Neuronal stem cell (in vitro differentiated cells): ENCODE results near the gene NR3C1.

ENCODE experiments used
- DNase-seq: peaks from one replicate; pipeline ENCODE4 v3.0.0-alpha.2; 2013; ENCODE audit warnings: low spot score
- H2AFZ ChIP-seq: one replicate; pipeline ENCODE4 v1.6.1; 2013; ENCODE audit warnings: mild to moderate bottlenecking, low read length, inconsistent platforms
- H2AK5ac ChIP-seq: 2 replicates; pipeline ENCODE4 v1.6.1; 2013; ENCODE audit warnings: low read depth, mild to moderate bottlenecking, inconsistent platforms, low read length, moderate library complexity, mixed read lengths
- H2BK120ac ChIP-seq: 2 replicates; pipeline ENCODE4 v1.6.1; 2013; ENCODE audit warnings: low read depth, mild to moderate bottlenecking, inconsistent platforms, low read length, moderate library complexity, mixed read lengths
- H2BK12ac ChIP-seq: one replicate; pipeline ENCODE4 v1.6.1; 2013; ENCODE audit warnings: low read length, inconsistent platforms
- H2BK15ac ChIP-seq: 2 replicates; pipeline ENCODE4 v1.6.1; 2013; ENCODE audit warnings: mild to moderate bottlenecking, low read length, inconsistent platforms, mixed read lengths
- H2BK5ac ChIP-seq: one replicate; pipeline ENCODE4 v1.6.1; 2013; ENCODE audit warnings: inconsistent platforms, mild to moderate bottlenecking, low read length, moderate library complexity
- H3K14ac ChIP-seq: one replicate; pipeline ENCODE4 v1.6.1; 2013; ENCODE audit warnings: low read length, inconsistent platforms
- H3K18ac ChIP-seq: 2 replicates; pipeline ENCODE4 v1.6.1; 2013; ENCODE audit warnings: low read length, inconsistent platforms
- H3K23ac ChIP-seq: 2 replicates; pipeline ENCODE4 v1.6.1; 2013; ENCODE audit warnings: low read depth, mild to moderate bottlenecking, mixed read lengths, low read length, inconsistent platforms; ENCODE audit not compliant: poor library complexity
- H3K27ac ChIP-seq: replicated peaks from 3 replicates; pipeline ENCODE4 v1.5.1; 2013; ENCODE audit warnings: low read length, inconsistent platforms
- H3K27me3 ChIP-seq, 3 experiments: 2 replicates each; pipeline ENCODE4 v1.6.1; 2013; ENCODE audit warnings: low read length in 3 of 3, mild to moderate bottlenecking in 2 of 3, inconsistent platforms in 1 of 3, low read depth in 1 of 3, mixed read lengths in 1 of 3, moderate library complexity in 1 of 3; ENCODE audit not compliant: control insufficient read depth in 3 of 3, insufficient read depth in 3 of 3
- H3K36me3 ChIP-seq, 2 donors: replicated peaks in 1 of 2; 2 replicates each; pipeline ENCODE4 v1.6.1; 2013; ENCODE audit warnings: low read length in 2 of 2; ENCODE audit not compliant: control insufficient read depth in 2 of 2, insufficient read depth in 2 of 2
- H3K4ac ChIP-seq: 2 replicates; pipeline ENCODE4 v1.6.1; 2013; ENCODE audit warnings: inconsistent platforms, mild to moderate bottlenecking, low read length, moderate library complexity
- H3K4me1 ChIP-seq, 2 donors: 1 replicate in 1 of 2; 2 replicates in 1 of 2; pipeline ENCODE4 v1.6.1; 2013; ENCODE audit warnings: low read length in 2 of 2, low read depth in 1 of 2; ENCODE audit not compliant: control insufficient read depth in 2 of 2, insufficient read depth in 1 of 2
- H3K4me2 ChIP-seq: one replicate; pipeline ENCODE4 v1.6.1; 2013; ENCODE audit warnings: mild to moderate bottlenecking, low read length, inconsistent platforms; ENCODE audit not compliant: insufficient read depth, poor library complexity, severe bottlenecking
- H3K4me3 ChIP-seq, 2 donors: 2 replicates each; pipeline ENCODE4 v1.5.1; 2013; ENCODE audit warnings: low read length in 2 of 2, mild to moderate bottlenecking in 2 of 2, inconsistent platforms in 1 of 2, moderate library complexity in 1 of 2
- H3K79me1 ChIP-seq: one replicate; pipeline ENCODE4 v1.6.1; 2013; ENCODE audit warnings: low read depth, mild to moderate bottlenecking, inconsistent platforms, low read length, moderate library complexity
- H3K9ac ChIP-seq: one replicate; pipeline ENCODE4 v1.6.1; 2013; ENCODE audit warnings: mild to moderate bottlenecking, low read depth, low read length, inconsistent platforms; ENCODE audit not compliant: poor library complexity
- H3K9me3 ChIP-seq, 2 donors: replicated peaks in 1 of 2; 2 replicates each; pipeline versions ENCODE3 to v1.6.1; 2013; ENCODE audit warnings: low read length in 2 of 2, mild to moderate bottlenecking in 2 of 2, inconsistent platforms in 1 of 2, low read depth in 1 of 2, mixed read lengths in 1 of 2, moderate library complexity in 1 of 2; ENCODE audit not compliant: control insufficient read depth in 2 of 2, insufficient read depth in 1 of 2
- H4K8ac ChIP-seq: one replicate; pipeline ENCODE4 v1.6.1; 2013; ENCODE audit warnings: low read depth, mild to moderate bottlenecking, inconsistent platforms, low read length, moderate library complexity
- H4K91ac ChIP-seq: one replicate; pipeline ENCODE4 v1.6.1; 2013; ENCODE audit warnings: low read length, low read depth, mild to moderate bottlenecking, inconsistent platforms; ENCODE audit not compliant: poor library complexity
- WGBS, 2 donors: extraction: QIAGEN DNeasy Blood & Tissue Kit; methylation state at CpG; one replicate each; pipeline ENCODE4 v1.1.7; 2013; ENCODE audit warnings: missing lambda C conversion rate in 2 of 2, mixed read lengths in 1 of 2; ENCODE audit not compliant: insufficient read length in 2 of 2, insufficient replicate concordance in 1 of 2; ENCODE audit errors: extremely low coverage in 2 of 2; 5-methylcytosine and 5-hydroxymethylcytosine counted together

The NR3C1 gene

DNA sequence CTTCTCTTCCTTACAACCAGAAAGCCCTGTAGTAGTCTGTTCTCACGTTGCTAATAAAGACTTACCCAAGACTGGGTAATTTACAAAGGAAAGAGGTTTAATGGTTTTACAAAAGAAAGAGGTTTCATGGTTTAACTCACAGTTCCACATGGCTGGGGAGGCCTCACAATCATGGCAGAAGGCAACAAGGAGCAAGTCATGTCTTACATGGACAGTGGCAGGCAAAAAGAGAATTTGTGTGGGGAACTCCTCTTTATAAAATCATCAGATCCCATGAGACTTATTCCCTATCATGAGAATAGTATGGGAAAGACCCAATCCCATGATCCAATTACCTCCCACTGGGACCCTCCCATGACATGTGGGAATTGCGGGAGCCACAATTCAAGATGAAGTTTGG is 164.9 kb downstream of the NR3C1 start:
- Histone ChIP-seq H3K18ac (no peak overlapping the region), H2AK5ac (no peak overlapping the region)
- WGBS, 2 donors: no CpG with 5 or more reads among the region's 2 CpGs

DNA sequence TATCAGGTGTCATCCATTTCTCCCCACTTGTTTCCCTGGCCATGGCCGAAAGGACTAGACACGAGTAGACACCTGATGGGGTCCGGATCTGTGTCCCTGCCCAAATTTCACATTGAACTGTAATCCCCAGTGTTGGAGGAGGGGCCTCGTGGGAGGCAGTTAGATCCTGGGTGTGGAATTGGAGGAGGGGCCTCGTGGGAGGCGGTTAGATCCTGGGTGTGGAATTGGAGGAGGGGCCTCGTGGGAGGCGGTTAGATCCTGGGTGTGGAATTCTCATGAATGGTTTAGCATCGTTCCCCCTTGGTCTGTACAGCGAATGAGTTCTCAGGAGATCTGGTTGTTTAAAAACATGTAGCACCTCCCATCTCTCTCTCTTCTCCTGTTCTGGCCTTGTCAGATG is 165.8 kb downstream of the NR3C1 start:
- H3K18ac ChIP-seq: no peak overlapping the region

More for the DNA sequence above, 164.9 kb downstream of the NR3C1 start:
- Histone ChIP-seq H3K9ac (no peak overlapping the region), H3K27ac (no peak overlapping the region), H2BK12ac (no peak overlapping the region), H3K36me3 (no peaks in the 10 kb centered on the region), H3K9me3 (no peaks in the 10 kb centered on the region), H3K4ac (no peak overlapping the region), H3K4me1 (no peaks in the 10 kb centered on the region), H2BK120ac (no peak overlapping the region), H2BK5ac (no peak overlapping the region), H3K23ac (no peak overlapping the region), H4K91ac (no peak overlapping the region), H3K27me3 (no peaks in the 10 kb centered on the region), H3K4me3 (no peak overlapping the region), H4K8ac (no peak overlapping the region), H2AFZ (no peak overlapping the region), H3K14ac (no peak overlapping the region), H3K4me2 (no peak overlapping the region), H3K79me1 (no peaks in the 10 kb centered on the region), H2BK15ac (no peak overlapping the region)
- DNase-seq: no peak

DNA sequence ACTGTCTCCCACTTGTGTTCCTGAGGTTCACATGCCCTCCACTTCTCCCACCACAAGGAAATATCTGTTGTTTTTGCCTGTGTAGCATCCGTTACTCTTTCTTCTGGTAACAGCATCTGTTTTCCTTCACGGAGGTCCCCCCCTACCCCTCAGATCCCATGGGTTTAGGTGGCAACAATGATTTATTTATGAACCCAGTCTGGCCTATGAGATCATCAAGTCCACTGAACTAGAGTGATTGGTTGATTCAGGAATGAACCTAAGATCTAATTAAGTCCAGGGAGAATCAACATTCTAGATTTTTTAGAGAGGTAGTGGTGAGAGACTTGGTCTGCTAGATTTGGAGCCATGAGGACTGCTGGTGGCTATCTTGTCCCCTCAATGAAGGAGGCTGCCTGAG is 166.8 kb downstream of the NR3C1 start:
- no peak overlapping the region for H3K4me2 ChIP-seq
- no peaks in the 10 kb centered on the region for H3K27me3 ChIP-seq
- DNase-seq: no peak
- no peak overlapping the region for H3K9ac ChIP-seq
- no peaks in the 10 kb centered on the region for H3K36me3 ChIP-seq
- no peak overlapping the region for H2BK5ac ChIP-seq
- no peak overlapping the region for H3K23ac ChIP-seq
- no peaks in the 10 kb centered on the region for H3K79me1 ChIP-seq
- H3K9me3 ChIP-seq: no peaks in the 10 kb centered on the region
- no peak overlapping the region for H4K91ac ChIP-seq
- H2AFZ ChIP-seq: no peak overlapping the region
- H3K4ac ChIP-seq: no peak overlapping the region
- no peak overlapping the region for H3K14ac ChIP-seq
- no peak overlapping the region for H2BK15ac ChIP-seq
- no peak overlapping the region for H3K27ac ChIP-seq
- no peak overlapping the region for H2BK12ac ChIP-seq
- no peak overlapping the region for H3K4me3 ChIP-seq
- no peaks in the 10 kb centered on the region for H3K4me1 ChIP-seq
- H2AK5ac ChIP-seq: no peak overlapping the region
- no peak overlapping the region for H3K18ac ChIP-seq
- WGBS, 2 donors: no CpG with 5 or more reads among the region's 2 CpGs
- no peak overlapping the region for H2BK120ac ChIP-seq
- H4K8ac ChIP-seq: no peak overlapping the region

More for the DNA sequence above, 165.8 kb downstream of the NR3C1 start:
- H3K27me3 ChIP-seq: no peaks in the 10 kb centered on the region
- H2BK5ac ChIP-seq: no peak overlapping the region
- H2AFZ ChIP-seq: no peak overlapping the region
- H4K91ac ChIP-seq: no peak overlapping the region
- no CpG with 5 or more reads among the region's 10 CpGs for WGBS, 2 donors
- H2AK5ac ChIP-seq: no peak overlapping the region
- no peak overlapping the region for H2BK15ac ChIP-seq
- H3K9me3 ChIP-seq: no peaks in the 10 kb centered on the region
- H3K9ac ChIP-seq: no peak overlapping the region
- H3K4me2 ChIP-seq: no peak overlapping the region
- H3K4me1 ChIP-seq: no peaks in the 10 kb centered on the region
- H3K4ac ChIP-seq: no peak overlapping the region
- no peak overlapping the region for H2BK120ac ChIP-seq
- no peak overlapping the region for H3K23ac ChIP-seq
- no peak overlapping the region for H3K27ac ChIP-seq
- no peak overlapping the region for H4K8ac ChIP-seq
- H3K79me1 ChIP-seq: no peaks in the 10 kb centered on the region
- H3K14ac ChIP-seq: no peak overlapping the region
- no peaks in the 10 kb centered on the region for H3K36me3 ChIP-seq
- H3K4me3 ChIP-seq: no peak overlapping the region
- no peak overlapping the region for H2BK12ac ChIP-seq
- no peak for DNase-seq

DNA sequence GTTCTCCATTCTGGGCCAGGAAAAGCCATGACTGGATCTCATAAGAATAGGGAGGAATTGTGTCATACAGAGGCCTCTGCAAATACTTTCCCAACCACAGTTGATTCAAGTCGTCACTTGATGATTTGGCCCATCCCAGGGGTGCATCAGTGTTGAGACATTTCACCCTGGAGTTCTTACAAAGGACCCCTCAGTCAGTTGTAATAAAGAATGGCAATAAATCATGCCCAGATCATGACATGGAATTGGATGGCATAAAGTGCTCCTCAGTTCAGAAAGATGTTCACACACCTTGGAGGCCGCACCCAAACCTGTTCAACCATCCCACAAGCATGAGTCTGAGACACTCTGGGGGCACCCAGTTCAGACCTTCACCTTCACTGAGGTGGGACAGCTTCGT is 168.1 kb downstream of the NR3C1 start:
- Histone ChIP-seq H2BK15ac (no peak overlapping the region), H4K8ac (no peak overlapping the region), H2AK5ac (no peak overlapping the region), H2AFZ (no peak overlapping the region), H3K36me3 (no peaks in the 10 kb centered on the region), H3K4ac (no peak overlapping the region), H3K9ac (no peak overlapping the region), H3K9me3 (no peaks in the 10 kb centered on the region), H3K4me3 (no peak overlapping the region), H3K14ac (no peak overlapping the region), H3K18ac (no peak overlapping the region), H3K27me3 (no peaks in the 10 kb centered on the region), H3K4me2 (no peak overlapping the region), H3K4me1 (no peaks in the 10 kb centered on the region), H4K91ac (no peak overlapping the region), H3K23ac (no peak overlapping the region), H3K79me1 (no peaks in the 10 kb centered on the region), H2BK120ac (no peak overlapping the region), H2BK12ac (no peak overlapping the region), H3K27ac (no peak overlapping the region), H2BK5ac (no peak overlapping the region)
- DNase-seq: no peak
- no CpG with 5 or more reads among the region's 3 CpGs for WGBS, 2 donors
